Left lung (tissue), 10 donors: ENCODE measurements around the gene DPF1. TPM values are rescaled to one million over a fixed set of nuclear protein-coding genes. Genes with fewer than 3 reads are reported as not detected.

Experiments used
- ATAC-seq: fragments of 200-7000 bp; cut with Tn5 transposase; one replicate; pipeline ENCODE4 v1.9.1; 2020; ENCODE audit warnings: moderate library complexity
- DNase-seq, 4 donors: peaks; one replicate each; pipeline ENCODE4 v3.0.0-alpha.2; 2013 to 2020
- H3K27ac ChIP-seq, 2 donors: fragments of 200-600 bp; sonication (generic) in 1 of 2; one replicate each; pipeline versions ENCODE4 v1.5.0 to v1.8.0; 2020 to 2021
- H3K27me3 ChIP-seq, 2 donors: fragments of 200-600 bp; sonication (generic) in 1 of 2; one replicate each; pipeline versions ENCODE4 v1.5.0 to v1.8.0; 2020 to 2021
- H3K36me3 ChIP-seq, 2 donors: fragments of 200-600 bp; sonication (generic) in 1 of 2; one replicate each; pipeline versions ENCODE4 v1.5.0 to v1.8.0; 2020 to 2021
- H3K4me1 ChIP-seq, 2 donors: fragments of 200-600 bp; one replicate each; pipeline ENCODE4 v1.8.0; 2021
- H3K4me3 ChIP-seq, 2 donors: fragments of 200-600 bp; sonication (generic) in 1 of 2; one replicate each; pipeline versions ENCODE4 v1.5.0 to v1.8.0; 2020 to 2021; ENCODE audit warnings: mild to moderate bottlenecking in 1 of 2
- H3K9me3 ChIP-seq, 2 donors: fragments of 200-600 bp; sonication (generic) in 1 of 2; one replicate each; pipeline versions ENCODE4 v1.5.0 to v1.8.0; 2020 to 2021
- CTCF ChIP-seq, 2 donors: fragments of 200-600 bp; sonication (generic) in 1 of 2; IDR thresholded peaks; one replicate each; pipeline versions ENCODE4 v1.5.0 to v1.8.0; 2021; ENCODE audit warnings: antibody characterized with exemption in 2 of 2
- intact Hi-C, 2 donors: fragments of 100-400 bp; cut with DNase I; formaldehyde crosslinking; loops; one replicate each; pipeline versions ENCODE4 v1.11.2 to v1.14.2; 2022
- polyA plus RNA-seq, 6 donors: library from polyadenylated mRNA; unstranded; fragments of 120-200 nt; gene quantifications; one replicate each; pipeline ENCODE4 v1.2.1, GENCODE V29; 2013; ENCODE audit not compliant: insufficient read length in 6 of 6
- total RNA-seq, 2 donors: library from RNA; stranded (reverse); fragmentation: NEBNext Ultra II Directional; extraction: Animal tissue kit (Norgen Biotek cat#: 25700); gene quantifications; one replicate each; pipeline ENCODE4 v1.2.1, GENCODE V29; 2021
- donor health status: DM: no; HTN: yes; CAD: no.
- donor health status: DM: no; HTN: no; CAD: no.

Gene DPF1
- total and polyA plus RNA-seq, 8 donors: 0.39 to 4.3 (median 2.9) TPM

GRCh38 chr19:38163419-38164290, 60.4 kb downstream of the DPF1 start:
- Histone ChIP-seq H3K4me1 (no peaks in the 10 kb centered on the region), H3K4me3 (no peak overlapping the region), H3K27me3 (no peaks in the 10 kb centered on the region), H3K9me3 (peaks cover 0 to 13% of the 10 kb centered on the region in 2 donors), H3K27ac (no peak overlapping the region), H3K36me3 (peaks cover 0 to 94% of the 10 kb centered on the region in 2 donors)
- intact Hi-C loops: no loop called here
- no peak for DNase-seq
- no peak for TF ChIP-seq CTCF (IDR thresholded peaks at IDR 0.05)
- ATAC-seq: no peak

DNA sequence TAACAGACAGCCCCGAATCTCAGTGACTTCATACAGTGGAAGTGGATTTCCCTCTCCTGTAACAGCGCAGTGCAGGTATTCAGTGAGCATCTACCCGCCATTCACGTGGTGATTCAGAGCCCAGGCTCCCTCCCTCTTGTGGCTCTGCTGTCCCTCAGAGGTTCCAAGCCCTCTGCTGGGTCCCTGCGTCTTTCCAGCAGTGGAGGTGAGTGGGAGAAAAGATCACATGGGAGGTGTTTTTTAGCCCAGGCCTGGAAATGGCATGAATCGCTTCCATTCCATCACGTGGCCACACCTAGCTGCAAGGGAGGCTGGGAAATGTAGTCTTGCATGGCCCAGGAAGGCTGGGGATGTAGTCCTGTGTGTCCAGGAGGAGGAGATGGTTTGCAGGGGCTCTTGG, 61.4 kb downstream of the DPF1 start:
- no peak for DNase-seq
- ATAC-seq: no peak
- Histone ChIP-seq H3K4me3 (no peak overlapping the region), H3K36me3 (peaks cover 0 to 92% of the 10 kb centered on the region in 2 donors), H3K27ac (no peak overlapping the region), H3K27me3 (no peaks in the 10 kb centered on the region), H3K4me1 (no peaks in the 10 kb centered on the region), H3K9me3 (peaks cover 0 to 13% of the 10 kb centered on the region in 2 donors)
- no peak for TF ChIP-seq CTCF (IDR thresholded peaks at IDR 0.05)
- intact Hi-C loops: no loop called here

GRCh38 chr19:38162094-38162493, 61.9 kb downstream of the DPF1 start:
- DNase-seq: no peak
- Histone ChIP-seq H3K4me3 (no peak overlapping the region), H3K9me3 (peaks cover 0 to 13% of the 10 kb centered on the region in 2 donors), H3K27me3 (no peaks in the 10 kb centered on the region), H3K27ac (no peak overlapping the region), H3K4me1 (no peaks in the 10 kb centered on the region), H3K36me3 (peaks cover 0 to 87% of the 10 kb centered on the region in 2 donors)
- intact Hi-C loops: no loop called here
- no peak for ATAC-seq
- TF ChIP-seq CTCF (IDR thresholded peaks at IDR 0.05): no peak

Other genes starting within 250 kb of the DPF1 start
- 10 to 100 TPM; 40.2 to 91.3 TPM for gene PPP1R14A, start 32.2 kb upstream of the DPF1 start, total RNA-seq
- 10 to 100 TPM; 20.6 to 47.9 (median 32.0) TPM for gene PPP1R14A, start 32.2 kb upstream of the DPF1 start, polyA plus RNA-seq
- gene SPINT2, start 40.4 kb upstream of the DPF1 start, total RNA-seq: 100 to 1,000 TPM; 206 to 317 TPM
- gene SPINT2, start 40.4 kb upstream of the DPF1 start, polyA plus RNA-seq: 100 to 1,000 TPM; 209 to 239 (median 218) TPM
- gene C19orf33, start 80.0 kb upstream of the DPF1 start, total RNA-seq: 100 to 1,000 TPM in 1 of 2 donors, 10 to 100 TPM in 1; 63.2 to 120 TPM
- 10 to 100 TPM; 14.4 to 35.7 (median 23.2) TPM for gene C19orf33, start 80.0 kb upstream of the DPF1 start, polyA plus RNA-seq
- 10 to 100 TPM; 52.0 to 59.6 TPM for gene YIF1B, start 91.7 kb upstream of the DPF1 start, total RNA-seq
- 10 to 100 TPM; 27.8 to 43.6 (median 30.8) TPM for gene YIF1B, start 91.7 kb upstream of the DPF1 start, polyA plus RNA-seq
- 10 to 100 TPM; 11.8 to 12.4 TPM for gene KCNK6, start 95.6 kb upstream of the DPF1 start, total RNA-seq
- 1 to 10 TPM; 4.3 to 6.0 (median 4.8) TPM for gene KCNK6, start 95.6 kb upstream of the DPF1 start, polyA plus RNA-seq
- gene CATSPERG, start 111.6 kb upstream of the DPF1 start, total RNA-seq: 1 to 10 TPM; 7.6 to 9.6 TPM
- 10 to 100 TPM in 2 of 6 donors, 1 to 10 TPM in 4; 5.6 to 11.8 (median 8.7) TPM for gene CATSPERG, start 111.6 kb upstream of the DPF1 start, polyA plus RNA-seq
- gene PSMD8, start 150.3 kb upstream of the DPF1 start, total RNA-seq: 100 to 1,000 TPM; 140 to 173 TPM
- 100 to 1,000 TPM; 116 to 132 (median 126) TPM for gene PSMD8, start 150.3 kb upstream of the DPF1 start, polyA plus RNA-seq
- under 1 TPM; 0.34 to 0.52 TPM for gene GGN, start 163.8 kb upstream of the DPF1 start, total RNA-seq
- gene GGN, start 163.8 kb upstream of the DPF1 start, polyA plus RNA-seq: under 1 TPM in 5 of 6 donors, not detected in 1; 0.16 to 0.77 (median 0.28) TPM
- gene SPRED3, start 164.5 kb upstream of the DPF1 start, total RNA-seq: 1 to 10 TPM in 1 of 2 donors, under 1 TPM in 1; 0.93 to 1.9 TPM
- under 1 TPM; 0.27 to 0.93 (median 0.31) TPM for gene SPRED3, start 164.5 kb upstream of the DPF1 start, polyA plus RNA-seq
- gene FAM98C, start 178.9 kb upstream of the DPF1 start, total RNA-seq: 10 to 100 TPM; 13.8 to 17.3 TPM
- 10 to 100 TPM; 13.3 to 21.2 (median 19.0) TPM for gene FAM98C, start 178.9 kb upstream of the DPF1 start, polyA plus RNA-seq
- 10 to 100 TPM in 1 of 2 donors, 1 to 10 TPM in 1; 5.3 to 23.8 TPM for gene RASGRP4, start 202.0 kb upstream of the DPF1 start, total RNA-seq
- 1 to 10 TPM; 2.0 to 3.2 (median 2.6) TPM for gene RASGRP4, start 202.0 kb upstream of the DPF1 start, polyA plus RNA-seq
- gene RYR1, start 209.5 kb upstream of the DPF1 start, total RNA-seq: 1 to 10 TPM; 3.6 to 3.9 TPM
- 1 to 10 TPM; 1.5 to 5.8 (median 3.5) TPM for gene RYR1, start 209.5 kb upstream of the DPF1 start, polyA plus RNA-seq